GM12878 (cell line): ENCODE results near the gene HIBCH.

Source experiments
- CTCF ChIP-seq, 3 experiments: IDR thresholded peaks in 2 of 3; conservative IDR thresholded peaks in 1 of 3; 2 replicates each; pipeline ENCODE4 v1.5.1; 2011; ENCODE audit warnings: low read depth in 3 of 3, low read length in 3 of 3, mild to moderate bottlenecking in 3 of 3, control low read depth in 2 of 3, moderate library complexity in 2 of 3, inconsistent platforms in 1 of 3, mixed read lengths in 1 of 3; ENCODE audit not compliant: control insufficient read depth in 2 of 3, insufficient read depth in 1 of 3; ENCODE audit errors: extremely low read depth in 1 of 3
- DPF2 ChIP-seq: fragments of 450-650 bp; IDR thresholded peaks from 2 replicates; pipeline ENCODE4 v1.6.1; 2017; ENCODE audit warnings: mild to moderate bottlenecking
- ETV6 ChIP-seq, 2 experiments: fragments of 450-650 bp in 1 of 2; IDR thresholded peaks in 1 of 2; conservative IDR thresholded peaks in 1 of 2; 2 replicates each; pipeline ENCODE4 v1.6.1; 2014; ENCODE audit warnings: antibody characterized with exemption in 1 of 2, borderline replicate concordance in 1 of 2, low read depth in 1 of 2, mild to moderate bottlenecking in 1 of 2, moderate library complexity in 1 of 2
- HCFC1 ChIP-seq: fragments of 150-350 bp; IDR thresholded peaks from 2 replicates; pipeline ENCODE4 v1.6.1; 2014; ENCODE audit warnings: low read length
- NBN ChIP-seq: fragments of 450-650 bp; IDR thresholded peaks from 2 replicates; pipeline ENCODE4 v1.6.1; 2016
- ZNF622 ChIP-seq: fragments of 450-650 bp; IDR thresholded peaks from 2 replicates; pipeline ENCODE4 v1.6.1; 2017; ENCODE audit warnings: mild to moderate bottlenecking, inconsistent platforms
- TF ChIP-seq, protein P1 (sequence below): fragments of 450-650 bp; IDR thresholded peaks from 2 replicates; pipeline ENCODE4 v1.6.1; 2017; ENCODE audit warnings: low read depth, mild to moderate bottlenecking, moderate library complexity

- TF ChIP-seq NBN (no peak), ETV6 (conservative IDR thresholded peaks at IDR 0.05 in 1 of 2, IDR thresholded peaks at IDR 0.05 in 1 of 2; ENCODE audit: borderline replicate concordance in 1 of 2, low read depth in 1 of 2) (no peak), HCFC1 (no peak), CTCF (IDR thresholded peaks at IDR 0.05 in 2 of 3, conservative IDR thresholded peaks at IDR 0.05 in 1 of 3; ENCODE audit: control insufficient read depth in 2 of 3, extremely low read depth in 1 of 3, insufficient read depth in 1 of 3, low read depth in 3 of 3, low read length in 3 of 3) (no peak), DPF2 (no peak), ZNF622 (no peak)
- TF ChIP-seq, protein P1, sequence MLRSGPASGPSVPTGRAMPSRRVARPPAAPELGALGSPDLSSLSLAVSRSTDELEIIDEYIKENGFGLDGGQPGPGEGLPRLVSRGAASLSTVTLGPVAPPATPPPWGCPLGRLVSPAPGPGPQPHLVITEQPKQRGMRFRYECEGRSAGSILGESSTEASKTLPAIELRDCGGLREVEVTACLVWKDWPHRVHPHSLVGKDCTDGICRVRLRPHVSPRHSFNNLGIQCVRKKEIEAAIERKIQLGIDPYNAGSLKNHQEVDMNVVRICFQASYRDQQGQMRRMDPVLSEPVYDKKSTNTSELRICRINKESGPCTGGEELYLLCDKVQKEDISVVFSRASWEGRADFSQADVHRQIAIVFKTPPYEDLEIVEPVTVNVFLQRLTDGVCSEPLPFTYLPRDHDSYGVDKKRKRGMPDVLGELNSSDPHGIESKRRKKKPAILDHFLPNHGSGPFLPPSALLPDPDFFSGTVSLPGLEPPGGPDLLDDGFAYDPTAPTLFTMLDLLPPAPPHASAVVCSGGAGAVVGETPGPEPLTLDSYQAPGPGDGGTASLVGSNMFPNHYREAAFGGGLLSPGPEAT, result no peak
Observed at GRCh38 chr2:190214426-190215194, 105.0 kb downstream of the HIBCH start.
